ENCODE data around the gene CPN2. TPM values are rescaled to one million over a fixed set of nuclear protein-coding genes. Genes with fewer than 3 reads are reported as not detected.

CPN2 gene
- polyA plus RNA-seq, 3 donors = 0.11 to 0.69 (median 0.65) TPM

- no peak for DNase-seq (ENCODE audit: low read depth in 3 of 3, low spot score in 2 of 3)
Observed at GRCh38 chr3:194300382-194300758, 50.8 kb downstream of the CPN2 start.

DNA sequence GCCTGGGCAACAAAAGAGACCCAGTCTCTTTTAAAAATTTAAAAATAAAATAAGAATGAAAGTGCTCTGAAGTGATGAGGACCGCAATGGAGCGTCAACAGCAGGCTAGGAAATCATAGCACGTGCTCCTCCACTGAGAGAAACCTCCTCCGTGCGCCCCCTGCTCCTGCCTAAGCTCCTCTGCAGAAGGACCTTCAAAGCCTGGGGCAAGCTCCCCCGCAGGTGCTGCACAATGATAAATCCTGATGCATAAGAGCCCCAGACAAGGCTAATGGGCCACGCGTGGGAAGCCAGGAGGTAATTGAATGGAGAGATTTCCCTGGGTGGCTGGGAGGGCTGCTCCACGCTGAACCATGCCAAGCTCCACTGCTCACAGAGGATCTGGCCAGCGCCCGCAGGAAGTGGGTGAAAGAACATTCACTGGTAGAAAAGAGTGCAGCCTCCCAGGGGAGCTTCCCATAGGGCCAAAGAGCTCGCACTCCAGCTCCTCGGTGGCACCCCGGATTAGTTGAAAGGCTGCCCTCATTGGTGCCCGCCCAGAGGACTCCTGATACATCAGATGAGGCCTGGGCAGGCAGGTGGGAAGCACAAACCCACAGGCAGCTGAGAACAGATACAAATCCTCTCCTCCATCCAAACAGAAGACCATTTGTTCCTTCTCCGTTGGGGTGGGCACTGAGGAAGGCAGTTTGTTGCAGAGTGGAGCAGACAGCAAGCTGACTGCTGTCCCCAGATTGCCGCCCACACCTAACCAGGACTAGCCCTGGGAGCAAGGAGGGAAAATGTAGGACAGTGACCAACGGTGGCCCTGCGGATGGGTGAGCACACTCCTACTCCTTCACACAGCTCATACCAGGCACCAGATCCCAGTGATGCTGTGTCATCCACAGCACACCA, 52.5 kb downstream of the CPN2 start:
- DNase-seq (ENCODE audit: low read depth in 3 of 3, low spot score in 2 of 3) = no peak

DNA sequence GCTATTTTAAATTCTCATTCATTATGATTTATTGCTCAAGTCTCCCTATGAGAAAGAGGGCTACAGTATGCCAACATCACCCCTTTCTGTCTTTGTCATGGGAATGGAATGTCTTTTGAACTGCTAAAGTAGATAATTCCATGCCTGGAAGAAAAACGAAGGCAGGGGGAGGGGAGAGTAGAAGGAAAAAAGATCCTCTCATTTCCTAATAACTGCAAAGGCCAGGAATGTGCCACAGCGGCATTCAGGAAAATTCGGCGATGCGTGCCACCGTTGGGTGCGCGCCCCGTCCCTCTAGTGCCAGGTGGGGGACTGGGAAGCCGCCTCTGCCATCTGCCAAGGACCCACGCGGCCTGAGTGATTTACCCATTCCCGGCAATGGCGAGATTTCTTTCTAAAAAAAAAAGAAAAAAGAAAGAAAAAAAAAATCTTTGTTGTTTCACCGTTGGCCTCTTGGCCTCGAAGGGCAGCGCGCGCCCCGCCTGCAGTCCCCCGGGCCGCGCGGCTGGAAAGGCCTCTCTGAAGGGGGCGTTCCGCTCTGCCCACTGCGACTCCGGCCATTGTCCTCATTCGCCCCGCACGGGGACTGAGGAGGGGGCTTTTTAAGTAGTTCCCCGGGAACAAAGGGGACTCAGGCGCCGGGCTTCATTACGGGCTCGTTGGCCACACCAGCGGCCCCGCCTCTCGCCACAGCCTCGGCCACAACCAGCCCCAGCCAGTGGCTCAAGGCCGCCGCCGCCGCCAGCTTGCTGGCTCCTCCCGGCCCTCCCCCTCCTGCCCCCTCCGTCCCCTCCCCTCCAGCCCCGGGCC, 54.5 kb downstream of the CPN2 start:
- DNase-seq (ENCODE audit: low read depth in 3 of 3, low spot score in 2 of 3) = no peak

GRCh38 chr3:194294895-194295214, 56.3 kb downstream of the CPN2 start:
- no peak for DNase-seq (ENCODE audit: low read depth in 3 of 3, low spot score in 2 of 3)

DNA sequence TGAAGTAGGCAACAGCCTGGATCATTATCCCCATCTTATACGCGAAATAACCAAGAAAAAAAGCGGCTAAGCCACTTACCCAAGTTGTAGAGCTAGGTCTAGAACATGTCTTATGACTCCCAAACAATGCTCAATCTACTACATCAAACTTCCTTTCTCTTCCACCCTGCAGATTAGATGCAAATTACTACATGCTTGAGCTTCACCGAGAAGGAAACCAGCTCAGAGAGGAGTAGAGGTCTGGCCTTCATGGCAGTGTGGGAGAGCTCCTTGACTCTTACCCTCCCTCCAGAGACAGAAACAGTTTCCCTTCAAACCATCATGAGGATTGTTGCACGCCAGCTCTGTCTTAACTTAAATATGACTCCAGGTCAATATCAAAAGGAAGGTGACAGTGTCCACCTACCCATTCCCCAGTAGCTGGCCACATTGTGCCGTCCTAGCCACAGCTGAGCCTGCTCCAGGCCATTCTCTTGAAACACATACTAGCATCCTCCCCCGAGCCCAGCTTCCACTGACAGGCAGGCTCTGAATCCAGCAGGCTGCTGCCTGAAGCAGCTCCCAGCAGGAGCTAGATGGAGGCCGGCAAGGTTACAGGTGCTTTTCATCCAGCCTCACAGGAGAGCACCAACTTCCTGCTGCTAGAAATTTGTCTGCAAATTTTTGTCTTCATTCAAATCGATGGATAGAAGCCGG, 56.8 kb downstream of the CPN2 start:
- DNase-seq (ENCODE audit: low read depth in 3 of 3, low spot score in 2 of 3) = no peak

- no peak for DNase-seq (ENCODE audit: low read depth in 3 of 3, low spot score in 2 of 3)
Observed at GRCh38 chr3:194293546-194294198, 57.5 kb downstream of the CPN2 start.

- DNase-seq (ENCODE audit: low read depth in 3 of 3, low spot score in 2 of 3) = no peak
Observed at GRCh38 chr3:194292331-194292730, 58.8 kb downstream of the CPN2 start.

Other genes with a start within 250 kb of the CPN2 start
- gene HES1, start 215.2 kb downstream of the CPN2 start, polyA plus RNA-seq (ENCODE audit: insufficient read length in 3 of 3) = 10 to 100 TPM; 71.6 to 89.9 (median 77.0) TPM
- under 1 TPM in 1 of 3 donors, not detected in 2; 0.06 TPM for gene LRRC15, start 18.4 kb upstream of the CPN2 start, polyA plus RNA-seq (ENCODE audit: insufficient read length in 3 of 3)
- under 1 TPM; 0.47 to 0.85 (median 0.72) TPM for gene GP5, start 47.9 kb upstream of the CPN2 start, polyA plus RNA-seq (ENCODE audit: insufficient read length in 3 of 3)
- gene ATP13A3, start 135.7 kb upstream of the CPN2 start, polyA plus RNA-seq (ENCODE audit: insufficient read length in 3 of 3) = 100 to 1,000 TPM; 107 to 117 (median 108) TPM